Testis (tissue), 2 donors: ENCODE results near the gene ZNF776.

Source experiments
- CTCF ChIP-seq, 3 experiments: fragments of 450-650 bp in 2 of 3; fragments of 200-600 bp in 1 of 3; sonication (generic) in 1 of 3; IDR thresholded peaks; one replicate each; pipeline ENCODE4 v1.5.1; 2016 to 2019; ENCODE audit warnings: antibody characterized with exemption in 3 of 3, mild to moderate bottlenecking in 2 of 3, moderate library complexity in 1 of 3
- POLR2A ChIP-seq: fragments of 450-650 bp; IDR thresholded peaks from one replicate; pipeline ENCODE4 v1.6.1; 2017; ENCODE audit warnings: antibody characterized with exemption, mild to moderate bottlenecking, moderate library complexity

- no peak for TF ChIP-seq POLR2A
- no peak for TF ChIP-seq CTCF (IDR thresholded peaks at IDR 0.05)
These were observed 25.7 kb upstream of the ZNF776 start for GRCh38 chr19:57720878-57721277.
